Activated CD4-positive, alpha-beta T cell treated with anti-CD3 and anti-CD28 coated beads for 48 hours (primary cell): Measurements from ENCODE around the gene FLNB.
"Not testable (repeated sequence)": the region's sequence is repeated elsewhere in the genome, so short reads cannot be mapped to it uniquely, and the experiment has no call there.

Experiments
- DNase-seq: peaks from one replicate; pipeline ENCODE4 v3.0.0-alpha.2; 2020

Gene FLNB

DNA sequence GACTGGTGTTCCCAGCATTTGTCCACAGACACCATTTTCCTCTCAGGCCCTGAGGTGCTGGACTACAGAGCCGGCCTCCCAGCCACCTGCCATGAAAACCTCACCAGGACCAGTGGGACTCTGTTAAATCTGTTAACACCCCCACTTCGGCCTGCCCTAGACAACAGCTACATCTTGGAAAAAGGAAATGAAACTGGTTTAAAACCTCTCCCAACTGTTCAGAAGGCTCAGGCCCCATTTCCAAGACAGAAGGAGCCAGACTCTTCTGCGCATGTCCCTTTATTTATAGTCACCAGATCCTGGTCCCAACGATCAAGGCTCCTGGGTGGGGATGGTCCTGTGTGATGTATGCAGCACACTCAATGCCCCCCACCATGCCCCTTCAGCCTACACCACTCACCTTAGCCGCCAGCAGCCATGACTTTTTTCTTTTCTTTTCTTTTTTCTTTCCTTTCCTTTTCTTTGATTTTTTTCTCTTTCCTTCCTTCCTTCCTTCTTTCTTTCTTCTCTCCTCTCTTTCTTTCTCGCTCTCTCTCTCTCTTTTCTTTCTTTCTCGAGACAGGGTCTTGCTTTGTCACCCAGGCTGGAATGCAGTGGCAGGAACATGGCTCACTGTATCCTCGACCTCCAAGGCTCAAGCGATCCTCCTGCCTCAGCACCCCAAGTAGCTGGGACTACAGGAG is 25.5 kb upstream of the FLNB start:
- DNase-seq, result no peak

DNA sequence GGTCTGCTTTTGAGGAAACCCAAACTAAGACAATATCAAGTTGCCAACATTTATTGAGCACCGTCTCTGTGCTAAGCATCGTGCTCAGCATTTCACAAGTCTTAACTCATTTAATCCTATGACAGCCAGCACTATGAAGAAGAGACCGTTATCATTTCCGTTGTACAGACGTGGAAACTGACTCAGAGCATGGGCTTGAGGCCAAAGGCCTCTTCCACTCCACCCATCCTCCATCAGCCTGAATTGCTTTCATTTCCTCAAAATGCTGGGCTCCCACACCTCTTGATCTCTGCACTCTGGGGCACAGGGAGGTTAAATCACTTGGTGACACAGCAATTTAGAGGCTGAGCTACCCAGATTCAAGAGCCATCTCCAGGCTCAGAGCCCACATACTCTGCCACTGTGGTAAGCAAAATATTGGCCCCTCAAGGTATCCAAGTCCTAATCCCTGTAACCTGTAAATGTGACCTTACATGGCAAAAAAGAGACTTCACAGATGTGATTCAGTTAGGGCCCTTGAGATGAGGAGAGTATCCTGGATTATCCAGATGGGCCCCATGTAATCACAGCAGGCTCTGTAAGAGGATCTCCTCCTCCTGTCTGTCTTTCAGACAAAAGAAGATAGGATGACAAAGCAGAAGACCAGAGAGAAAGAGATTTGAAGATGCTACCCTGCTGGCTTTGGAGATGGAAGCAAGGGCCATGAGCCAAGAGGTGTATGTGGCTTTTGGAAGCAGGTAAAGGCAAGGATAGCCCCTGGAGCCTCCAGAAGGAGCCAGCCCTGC is 24.3 kb upstream of the FLNB start:
- DNase-seq, result peak; percentile 74

DNA sequence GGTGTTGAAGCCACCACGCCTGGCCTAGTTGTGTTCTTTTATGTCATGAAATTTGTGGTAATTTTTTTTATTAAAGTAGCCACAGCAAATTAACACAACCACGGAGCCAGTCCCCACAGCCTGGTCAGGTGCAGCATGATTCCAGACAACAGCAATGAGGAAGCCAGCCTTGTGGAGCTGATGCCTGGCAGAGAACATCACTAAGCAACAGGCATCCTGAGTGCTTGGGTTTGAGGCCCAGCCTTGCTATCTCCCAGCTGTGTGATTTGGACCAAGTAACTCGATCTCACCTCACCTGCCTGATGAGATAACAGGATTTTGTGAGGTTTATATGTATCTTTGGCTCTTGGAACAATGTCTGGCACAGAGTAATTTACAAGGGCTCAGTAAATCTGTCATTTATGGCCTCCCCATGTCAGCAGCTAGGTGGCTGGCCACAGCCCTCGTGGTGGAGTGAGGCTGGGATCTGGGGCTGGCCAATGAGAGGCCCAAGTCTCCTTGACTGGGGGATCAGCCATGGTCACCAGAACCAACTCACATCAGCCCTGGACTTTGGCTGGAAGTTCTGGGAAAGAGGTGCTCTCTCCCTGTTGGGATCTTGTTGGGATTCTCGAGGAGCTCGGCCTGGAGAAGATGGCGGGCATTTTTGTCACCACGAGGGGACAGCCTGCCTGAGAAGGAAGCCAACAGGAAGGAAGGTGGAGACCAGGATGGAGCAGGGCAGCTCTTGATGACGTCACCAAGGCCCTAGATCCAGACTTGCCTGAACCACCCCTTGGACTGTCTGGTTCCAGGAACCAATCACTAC is 22.8 kb upstream of the FLNB start:
- no peak for DNase-seq

DNA sequence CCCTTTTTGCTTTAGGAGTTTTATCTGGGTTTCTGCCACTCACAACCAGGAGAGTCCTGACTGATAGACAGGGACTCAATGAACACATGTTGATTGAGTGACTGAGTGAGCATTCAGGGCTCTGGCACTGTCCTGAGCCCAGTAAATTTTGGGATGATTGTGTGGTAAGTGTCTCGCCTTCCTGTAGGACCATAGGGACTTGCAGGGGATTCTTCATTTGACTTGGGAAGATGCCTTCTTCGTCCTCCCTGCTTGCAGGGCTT is 22.3 kb upstream of the FLNB start:
- no peak for DNase-seq

DNA sequence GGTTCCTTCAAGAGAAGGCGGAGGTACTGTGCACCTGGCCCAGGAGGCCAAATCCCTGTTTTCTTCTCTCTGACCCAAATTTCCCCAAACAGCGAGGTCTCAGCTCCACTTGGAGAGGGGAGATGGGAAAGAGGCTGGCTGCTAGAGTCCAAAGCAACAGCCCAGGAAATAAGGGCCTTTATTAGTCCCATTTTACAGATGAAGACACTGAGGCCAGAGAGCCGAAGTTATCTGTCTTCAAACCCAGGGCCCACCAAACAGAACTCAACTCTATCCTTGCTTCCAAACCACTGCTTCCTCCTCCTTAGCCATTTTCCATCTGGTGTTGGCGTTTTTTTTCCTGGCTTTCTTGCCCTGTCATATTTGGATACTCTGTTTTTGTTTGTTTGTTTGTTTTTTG is 22.0 kb upstream of the FLNB start:
- no peak for DNase-seq

DNA sequence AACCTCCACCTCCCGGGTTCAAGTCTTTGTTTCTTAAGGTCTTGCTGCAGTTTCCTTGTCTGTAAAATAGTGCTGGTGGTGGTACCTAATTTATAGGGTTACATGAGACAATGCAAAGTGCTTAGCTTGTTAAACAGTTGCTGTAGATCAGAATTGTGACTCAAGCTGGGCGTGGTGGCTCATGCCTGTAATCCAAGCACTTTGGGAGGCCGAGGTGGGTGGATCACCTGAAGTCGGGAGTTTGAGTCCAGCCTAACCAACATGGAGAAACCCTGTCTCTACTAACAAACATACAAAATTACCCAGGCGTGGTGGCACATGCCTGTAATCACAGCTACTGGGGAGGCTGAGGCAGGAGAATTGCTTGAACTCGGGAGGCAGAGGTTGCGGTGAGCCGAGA is 19.0 kb upstream of the FLNB start:
- not testable (repeated sequence) for DNase-seq

DNA sequence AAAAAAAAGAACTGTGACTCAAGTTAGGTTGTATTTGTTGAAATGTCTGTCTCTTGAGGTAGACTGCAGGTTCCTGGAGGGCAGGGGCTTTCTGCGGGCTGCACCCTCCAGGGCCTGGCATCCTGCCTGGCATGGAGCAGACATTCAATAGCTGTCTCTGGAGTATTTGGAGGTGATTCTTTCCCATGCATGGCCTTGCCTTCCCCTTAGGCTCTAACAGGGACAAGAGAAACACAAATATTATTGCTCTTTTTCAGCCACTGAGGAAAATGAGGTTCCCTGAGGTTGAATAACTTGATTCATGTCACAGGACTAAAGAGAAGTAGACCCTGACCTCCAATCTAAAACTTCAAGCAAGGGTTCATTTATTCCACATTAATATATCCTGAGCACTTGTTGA is 18.6 kb upstream of the FLNB start:
- DNase-seq, result no peak

DNA sequence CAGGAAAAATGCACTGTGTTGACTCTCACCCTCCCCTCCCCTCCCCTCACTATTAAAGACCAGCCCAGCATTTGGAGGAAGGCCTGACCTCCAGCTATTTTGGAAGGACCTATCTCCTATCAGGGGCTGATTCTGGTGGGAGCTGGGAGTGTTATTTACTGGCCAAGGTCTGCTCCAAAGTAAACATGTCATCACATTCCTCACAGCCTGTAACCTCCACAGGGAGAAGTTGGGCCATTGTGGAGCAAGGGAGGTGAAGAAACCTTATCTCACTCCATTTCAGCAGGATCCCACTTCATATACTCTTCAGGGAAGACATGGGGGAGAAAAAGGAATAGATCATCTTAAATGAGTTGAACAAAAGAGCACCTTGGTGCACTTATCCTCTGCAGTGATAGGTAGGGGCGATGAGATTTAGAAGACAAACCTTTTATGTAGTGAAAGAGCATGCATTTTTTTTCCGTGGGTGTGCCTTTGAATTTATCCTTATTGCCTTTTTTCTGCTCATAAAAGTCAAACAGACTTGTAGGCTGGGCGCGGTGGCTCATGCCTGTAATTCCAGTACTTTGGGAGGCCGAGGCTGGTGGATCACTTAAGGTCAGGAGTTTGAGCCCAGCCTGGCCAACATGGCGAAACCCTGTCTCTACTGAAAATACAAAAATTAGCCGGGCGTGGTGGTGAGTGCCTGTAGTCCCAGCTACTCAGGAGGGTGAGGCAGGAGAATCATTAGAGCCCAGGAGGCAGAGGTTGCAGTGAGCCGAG is 15.6 kb upstream of the FLNB start:
- DNase-seq, result no peak

DNA sequence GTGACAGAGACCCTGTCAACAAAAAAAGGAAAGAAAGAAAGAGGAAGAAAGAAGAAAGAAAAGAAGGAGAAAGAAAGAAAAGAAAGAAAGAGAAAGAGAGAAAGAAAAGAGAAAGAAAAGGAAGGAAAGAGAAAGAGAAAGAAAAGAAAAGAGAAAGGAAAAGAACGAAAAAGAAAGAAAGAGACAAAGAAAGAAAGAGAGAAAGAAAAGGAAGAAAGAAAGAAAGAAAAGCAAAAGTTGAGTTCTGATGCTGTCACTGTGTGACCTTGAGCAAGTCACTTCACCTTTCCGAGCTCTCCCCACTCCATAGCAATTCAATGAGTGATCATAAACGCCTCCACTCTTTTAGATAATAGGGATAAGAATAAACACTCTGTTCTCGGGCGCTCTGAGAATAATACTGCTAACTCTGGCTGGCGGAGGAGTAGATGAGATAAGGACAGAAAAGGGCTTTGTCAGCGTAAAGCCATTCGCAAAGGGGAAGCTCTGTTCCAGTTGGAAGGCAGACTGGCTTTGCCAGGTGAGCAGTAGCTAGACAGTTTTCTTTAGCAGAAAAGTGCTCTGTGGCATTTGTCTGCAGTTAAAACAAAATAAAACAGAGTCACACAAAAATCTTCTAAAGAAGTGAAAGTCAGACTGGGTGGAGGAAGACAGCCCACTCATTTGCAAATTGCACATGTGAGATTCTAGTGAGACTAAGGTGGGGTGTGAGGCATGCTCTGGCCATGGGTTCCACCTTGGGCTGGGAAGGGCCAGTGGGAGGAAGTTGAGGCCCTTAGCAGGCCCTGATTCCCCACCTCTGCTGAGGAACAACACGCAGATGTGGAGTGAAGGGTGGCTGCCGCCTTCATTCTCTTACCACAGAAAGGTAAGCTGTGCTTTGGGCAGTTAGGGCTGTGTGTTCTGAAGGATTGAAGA is 9.6 kb upstream of the FLNB start:
- DNase-seq, result no peak

DNA sequence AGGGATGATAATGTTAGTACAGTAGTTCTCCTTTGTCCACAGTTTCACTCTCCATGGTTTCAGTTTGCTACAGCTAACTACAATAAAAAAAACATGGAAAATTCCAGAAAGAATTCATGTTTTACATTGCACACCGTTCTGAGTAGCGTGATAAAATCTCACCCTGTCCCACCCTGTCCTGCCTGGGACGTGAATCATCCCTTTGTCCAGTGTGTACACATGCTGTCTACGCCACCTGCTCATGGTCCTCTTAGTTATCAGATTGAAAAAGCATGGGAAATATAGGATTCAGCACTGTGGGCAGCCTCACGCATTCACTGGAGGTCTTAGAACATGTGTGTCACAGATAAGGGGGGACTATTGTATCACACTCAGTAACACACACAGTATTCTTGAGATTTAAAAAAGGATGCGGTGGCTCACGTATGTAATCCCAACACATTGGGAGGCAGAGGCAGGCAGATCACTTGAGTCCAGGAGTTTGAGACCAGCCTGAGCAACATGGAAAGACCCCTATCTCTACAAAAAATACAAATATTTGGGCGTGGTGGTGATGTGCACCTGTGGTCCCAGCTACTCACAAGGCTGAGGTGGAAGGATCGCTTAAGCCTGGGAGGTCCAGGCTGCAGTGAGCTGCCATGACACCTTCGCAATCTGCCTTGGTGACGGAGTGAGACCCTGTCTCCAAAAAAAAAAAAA is 8.7 kb upstream of the FLNB start:
- no peak for DNase-seq

DNA sequence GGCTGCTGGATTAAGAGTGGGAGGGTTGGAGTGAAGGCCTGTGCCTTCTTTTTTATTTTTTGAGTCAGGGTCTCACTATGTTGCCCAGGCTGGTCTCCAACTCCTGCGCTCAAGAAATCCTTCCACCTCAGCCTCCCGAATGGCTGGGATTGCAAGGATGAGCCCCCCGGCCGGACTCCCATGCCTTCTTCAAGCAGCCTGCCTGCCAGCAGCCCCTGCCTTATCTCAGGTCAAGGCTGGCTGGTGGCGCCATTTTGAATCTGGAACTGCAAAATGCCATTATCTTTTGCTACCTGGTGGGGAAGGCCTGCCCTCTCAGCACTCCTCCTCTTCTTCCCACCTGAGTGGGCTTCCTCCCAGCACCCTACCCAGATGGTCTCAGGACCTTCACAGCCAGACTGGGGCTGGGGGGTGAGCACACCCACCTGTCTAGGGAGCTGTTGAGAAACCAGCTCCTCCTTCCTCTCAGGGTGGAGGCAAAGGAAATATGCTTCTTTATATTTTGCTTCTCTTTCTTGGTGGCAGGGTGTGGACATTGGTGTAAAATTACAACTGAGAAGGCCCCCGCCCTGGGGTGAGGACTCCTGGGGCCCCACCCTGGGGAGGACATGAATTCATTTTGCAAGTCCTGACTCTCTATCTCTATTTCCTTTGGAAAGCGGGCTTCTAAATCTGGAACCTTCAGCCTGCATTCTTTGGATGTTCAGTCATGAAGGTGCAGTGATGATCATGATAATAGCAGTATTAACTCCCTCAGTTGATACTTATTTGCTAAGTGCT is 7.7 kb upstream of the FLNB start:
- DNase-seq, result no peak

DNA sequence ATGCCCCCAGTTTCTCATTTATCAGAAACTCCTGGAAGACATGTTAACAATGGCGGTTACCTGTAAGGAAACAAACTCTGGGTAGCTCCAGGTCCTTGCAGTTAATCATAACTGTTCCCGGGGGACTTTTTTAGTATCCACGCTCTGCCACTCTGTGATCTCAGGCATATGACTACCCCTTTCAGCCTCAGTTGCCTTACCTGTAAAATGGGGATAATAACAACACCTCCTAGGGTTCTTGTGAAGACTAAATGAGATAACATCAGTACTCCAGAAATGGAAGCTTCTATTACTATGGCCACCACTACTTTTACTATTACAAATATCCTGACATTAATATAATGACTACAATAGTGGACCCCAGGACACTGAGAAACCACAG is 7.1 kb upstream of the FLNB start:
- DNase-seq, result no peak

DNA sequence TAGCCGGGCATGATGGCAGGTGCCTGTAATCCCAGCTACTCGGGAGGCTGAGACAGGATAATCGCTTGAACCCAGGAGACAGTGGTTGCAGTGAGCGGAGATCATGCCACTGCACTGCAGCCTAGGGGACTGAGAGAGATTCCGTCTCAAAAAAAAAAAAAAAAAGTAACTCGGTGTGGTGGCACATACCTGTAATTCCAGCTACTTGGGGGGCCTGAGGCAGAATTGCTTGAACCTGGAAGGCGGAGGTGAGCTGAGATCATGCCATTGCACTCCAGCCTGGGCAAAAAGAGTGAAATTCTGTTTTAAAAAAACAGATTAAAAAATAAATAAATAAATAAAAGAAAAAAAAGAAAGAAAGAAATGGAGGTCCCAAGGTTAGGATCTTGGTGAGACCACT is 6.2 kb upstream of the FLNB start:
- no peak for DNase-seq

DNA sequence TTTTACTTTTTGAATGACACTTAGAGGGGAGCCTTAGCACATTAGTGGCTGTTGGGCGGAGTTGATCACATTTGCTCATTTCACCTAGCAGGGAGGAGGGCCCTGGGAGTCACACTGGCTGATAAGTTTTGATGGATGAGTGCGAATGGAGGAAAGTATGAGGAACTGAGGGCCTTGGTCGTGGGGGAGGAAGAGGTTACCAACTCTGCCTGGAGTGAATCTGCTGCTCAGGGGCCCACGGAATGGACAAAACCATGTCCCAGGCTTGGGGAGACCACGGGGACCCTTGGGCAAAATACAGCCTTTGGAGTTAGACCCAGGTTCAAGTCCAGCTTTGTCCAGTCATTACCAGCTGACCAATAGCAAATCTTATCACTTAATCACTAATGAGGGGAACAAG is 5.1 kb upstream of the FLNB start:
- DNase-seq, result no peak

DNA sequence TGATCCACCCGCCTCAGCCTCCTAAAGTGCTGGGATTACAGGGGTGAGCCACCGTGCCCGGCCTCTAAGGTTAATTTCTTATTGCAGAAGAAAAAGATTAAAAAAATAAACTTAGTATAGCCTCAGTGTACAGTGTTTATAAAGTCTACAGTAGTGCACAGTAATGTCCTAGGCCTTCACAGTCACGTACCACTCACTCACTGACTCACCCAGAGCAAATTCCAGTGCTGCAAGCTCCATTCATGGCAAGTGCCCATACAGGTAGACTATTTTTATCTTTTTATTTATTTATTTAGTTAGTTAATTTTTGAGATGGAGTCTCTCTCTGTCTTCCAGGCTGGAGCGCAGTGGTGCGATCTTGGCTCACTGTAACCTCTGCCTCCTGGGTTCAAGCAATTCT is 3.2 kb upstream of the FLNB start:
- no peak for DNase-seq

DNA sequence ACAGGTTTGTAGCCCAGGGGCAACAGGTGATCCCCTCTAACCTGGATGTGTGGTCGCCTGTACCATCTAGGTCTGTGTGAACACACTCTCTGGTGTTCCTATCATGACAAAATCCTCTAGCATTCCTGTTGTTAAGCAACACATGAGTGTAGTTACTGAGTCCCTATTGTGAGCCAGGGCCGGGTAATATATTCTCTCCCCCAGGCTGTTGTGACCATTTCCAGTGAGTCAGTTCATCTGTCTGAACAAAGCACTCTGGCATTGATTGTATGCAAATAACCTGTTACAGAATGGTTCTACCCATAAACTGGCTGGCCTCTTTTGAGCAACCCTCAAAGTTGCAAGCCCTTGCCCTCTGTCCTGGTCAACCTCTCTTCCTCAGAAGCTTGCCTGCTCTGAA is 2.6 kb upstream of the FLNB start:
- DNase-seq, result no peak

DNA sequence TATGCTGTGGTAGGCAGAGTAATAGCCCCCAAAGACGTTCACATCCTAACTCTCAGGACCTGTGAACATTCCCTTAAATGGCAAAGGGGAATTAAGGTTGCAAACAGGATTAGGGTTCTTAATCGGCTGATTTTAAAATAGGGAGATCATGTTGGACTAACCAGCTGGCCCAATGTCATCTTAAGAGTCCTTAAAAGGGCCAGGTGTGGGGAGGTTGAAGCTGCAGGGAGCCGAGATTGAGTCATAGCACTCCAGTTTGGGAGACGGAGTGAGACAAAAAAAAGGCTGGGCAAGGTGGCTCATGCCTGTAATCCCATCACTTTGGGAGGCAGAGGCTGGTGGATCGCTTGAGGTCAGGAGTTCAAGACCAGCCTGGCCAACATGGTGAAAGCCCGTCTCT is 1.6 kb upstream of the FLNB start:
- DNase-seq, result no peak

DNA sequence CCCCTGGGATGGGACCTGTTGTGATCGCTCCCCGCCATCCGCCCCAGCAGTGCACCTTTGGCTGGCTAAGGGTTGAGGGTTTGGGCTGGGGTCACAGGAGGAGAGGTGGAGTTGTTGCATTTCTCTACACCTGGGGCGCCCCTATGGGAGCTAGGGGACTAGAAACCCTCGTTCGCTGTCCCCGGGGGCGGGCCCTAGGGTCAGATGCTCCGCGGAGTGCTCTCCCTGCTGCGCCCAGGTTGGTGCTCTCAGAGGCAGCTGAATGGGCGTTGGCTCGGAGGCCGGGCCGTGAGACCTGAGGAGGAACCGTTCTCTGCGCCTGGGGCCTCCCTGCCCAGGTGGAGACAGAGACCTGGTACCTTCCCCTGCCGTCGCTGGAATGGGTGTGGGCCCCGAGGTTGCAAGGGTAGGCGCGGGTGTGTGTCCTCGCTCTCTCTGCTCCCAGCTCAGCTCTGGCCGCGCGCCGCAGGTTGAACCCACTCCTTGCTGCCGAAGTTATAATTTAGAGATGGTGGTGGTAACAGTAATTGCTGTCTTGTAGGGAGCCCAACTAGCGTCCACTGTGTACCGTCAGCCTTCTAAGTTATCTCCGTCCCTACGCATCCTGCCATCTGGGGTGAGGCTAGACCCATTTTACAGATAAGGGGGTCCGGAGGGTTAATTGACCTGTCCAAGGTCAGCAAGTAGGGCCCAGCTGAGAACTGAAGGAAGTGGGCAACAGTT is 965 bp downstream of the FLNB start:
- peak; percentile 54 for DNase-seq

DNA sequence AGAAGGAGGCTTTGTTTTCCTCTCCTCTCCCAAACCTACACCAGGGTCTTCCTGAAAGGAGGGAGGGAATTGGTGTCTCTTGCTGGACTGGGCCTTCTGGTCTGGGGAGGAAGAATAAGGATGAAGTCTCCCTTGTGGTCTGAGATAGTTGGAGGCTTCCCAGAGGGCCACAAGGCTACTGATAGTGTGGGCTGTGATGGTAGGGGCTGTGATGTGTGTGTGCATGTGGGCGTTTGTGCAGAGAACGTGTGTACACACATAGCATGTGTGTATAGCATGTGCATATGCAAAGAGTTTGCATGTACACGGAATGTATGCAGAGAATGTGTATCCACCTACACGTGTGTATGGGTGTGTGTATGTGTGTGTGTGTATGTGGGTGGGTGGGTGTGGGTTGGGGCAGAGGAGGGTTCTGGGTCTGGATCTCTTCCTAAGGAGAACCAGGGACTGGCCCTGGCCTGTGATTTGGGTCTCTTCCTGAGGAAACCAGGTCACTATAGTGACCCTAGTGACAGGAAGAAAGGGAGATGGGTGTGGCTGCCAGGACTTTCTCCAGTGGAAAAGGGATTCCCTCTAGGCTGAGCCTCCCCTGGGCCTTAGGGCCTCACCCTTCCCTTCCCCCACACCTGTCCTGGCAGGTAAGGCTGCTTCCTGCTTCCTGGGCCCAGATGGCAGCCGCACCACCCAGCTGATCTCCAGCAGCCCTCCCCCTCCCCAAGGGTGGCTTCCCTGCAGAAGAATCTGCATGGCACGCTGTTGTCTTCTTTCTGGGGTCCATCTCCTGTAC is 1.7 kb downstream of the FLNB start:
- DNase-seq, result no peak
